Spleen (tissue), 11 donors: ENCODE measurements around the gene CIRBP. TPM values are rescaled to one million over a fixed set of nuclear protein-coding genes. Genes with fewer than 3 reads are reported as not detected.

Experiments used
- DNase-seq: peaks from one replicate; pipeline ENCODE4 v3.0.0-alpha.2; 2020
- H3K27ac ChIP-seq, 8 donors: fragments of 200-600 bp; sonication (generic) in 7 of 8; 1 replicate in 4 of 8; 2 replicates in 4 of 8; pipeline versions ENCODE4 v1.5.0 to v1.8.0; 2016 to 2021; ENCODE audit warnings: inconsistent platforms in 4 of 8, mild to moderate bottlenecking in 4 of 8, moderate library complexity in 1 of 8
- H3K27me3 ChIP-seq, 7 donors: fragments of 200-600 bp; sonication (generic) in 6 of 7; replicated peaks in 1 of 7; 1 replicate in 4 of 7; 2 replicates in 3 of 7; pipeline versions ENCODE4 v1.5.0 to v1.8.0; 2016 to 2021; ENCODE audit warnings: inconsistent platforms in 3 of 7, mild to moderate bottlenecking in 1 of 7
- H3K36me3 ChIP-seq, 6 donors: fragments of 200-600 bp; sonication (generic) in 5 of 6; 1 replicate in 4 of 6; 2 replicates in 2 of 6; pipeline versions ENCODE4 v1.5.0 to v1.8.0; 2016 to 2021; ENCODE audit warnings: inconsistent platforms in 2 of 6
- H3K4me1 ChIP-seq, 6 donors: fragments of 200-600 bp; sonication (generic) in 5 of 6; 1 replicate in 3 of 6; 2 replicates in 3 of 6; pipeline versions ENCODE4 v1.5.0 to v1.8.0; 2016 to 2021; ENCODE audit warnings: inconsistent platforms in 3 of 6
- H3K4me3 ChIP-seq, 8 donors: fragments of 200-600 bp; sonication (generic) in 7 of 8; 1 replicate in 4 of 8; 2 replicates in 4 of 8; pipeline versions ENCODE4 v1.5.0 to v1.8.0; 2016 to 2021; ENCODE audit warnings: inconsistent platforms in 4 of 8, mild to moderate bottlenecking in 4 of 8, moderate library complexity in 2 of 8
- H3K9me3 ChIP-seq, 8 donors: fragments of 200-600 bp; sonication (generic) in 7 of 8; 1 replicate in 4 of 8; 2 replicates in 4 of 8; pipeline versions ENCODE4 v1.5.0 to v1.8.0; 2016 to 2021; ENCODE audit warnings: inconsistent platforms in 4 of 8
- POLR2A ChIP-seq, 3 donors: fragments of 450-650 bp; IDR thresholded peaks; one replicate each; pipeline ENCODE4 v1.5.1; 2017; ENCODE audit warnings: antibody characterized with exemption in 3 of 3, mild to moderate bottlenecking in 1 of 3
- POLR2AphosphoS5 ChIP-seq, 3 donors: sonication (generic); formaldehyde crosslinking; IDR thresholded peaks; one replicate each; pipeline ENCODE4 v1.5.1; 2017; ENCODE audit warnings: antibody characterized with exemption in 3 of 3
- WGBS, 5 donors: extraction: QIAGEN DNeasy Blood & Tissue Kit in 3 of 5; methylation state at CpG; one replicate each; pipeline versions ENCODE4 v1.1.5 to v1.1.7; 2013 to 2018; 5-methylcytosine and 5-hydroxymethylcytosine counted together
- intact Hi-C: fragments of 100-400 bp; cut with DNase I; formaldehyde crosslinking; loops from one replicate; pipeline ENCODE4 v1.15.0; 2023; ENCODE audit warnings: low total_unique reads
- polyA plus RNA-seq, 3 donors: library from polyadenylated mRNA; stranded (reverse); fragments of 200-250 nt; gene quantifications; one replicate each; pipeline ENCODE4 v1.2.1, GENCODE V29; 2013
- total RNA-seq, 7 donors: library from RNA; depleted of rRNA in 3 of 7; stranded (reverse); fragments of >200 nt in 3 of 7; fragmentation: NEBNext Ultra II Directional in 4 of 7; extraction: Animal tissue kit (Norgen Biotek cat#: 25700) in 4 of 7; gene quantifications; one replicate each; pipeline versions ENCODE4 v1.1.0 to v1.2.1, GENCODE V29; 2016 to 2021
- TF ChIP-seq, protein P1 (sequence below), 11 experiments: fragments of 200-600 bp in 7 of 11; fragments of 450-650 bp in 4 of 11; sonication (generic) in 4 of 11; IDR thresholded peaks in 8 of 11; conservative IDR thresholded peaks in 3 of 11; 1 replicate in 7 of 11; 2 replicates in 4 of 11; pipeline versions ENCODE4 v1.4.0 to v1.8.0; 2016 to 2021; ENCODE audit warnings: antibody characterized with exemption in 11 of 11, inconsistent platforms in 4 of 11, mild to moderate bottlenecking in 1 of 11
- donor health status: healthy with polysubstance abuse.
- donor health status: DM: no; HTN: no; CAD: no; lungs with moderate emphysema.
- donor health status: DM: no; HTN: no; CAD: no.
- donor health status: Bipolar disorder and iron deficiency.
- donor health status: healthy.
- donor health status: DM: no; HTN: no; CAD: no.
- donor health status: DM: yes; HTN: yes; CAD: no.

The CIRBP gene
- total and polyA plus RNA-seq, 10 donors, result 333 to 894 (median 516) TPM

DNA sequence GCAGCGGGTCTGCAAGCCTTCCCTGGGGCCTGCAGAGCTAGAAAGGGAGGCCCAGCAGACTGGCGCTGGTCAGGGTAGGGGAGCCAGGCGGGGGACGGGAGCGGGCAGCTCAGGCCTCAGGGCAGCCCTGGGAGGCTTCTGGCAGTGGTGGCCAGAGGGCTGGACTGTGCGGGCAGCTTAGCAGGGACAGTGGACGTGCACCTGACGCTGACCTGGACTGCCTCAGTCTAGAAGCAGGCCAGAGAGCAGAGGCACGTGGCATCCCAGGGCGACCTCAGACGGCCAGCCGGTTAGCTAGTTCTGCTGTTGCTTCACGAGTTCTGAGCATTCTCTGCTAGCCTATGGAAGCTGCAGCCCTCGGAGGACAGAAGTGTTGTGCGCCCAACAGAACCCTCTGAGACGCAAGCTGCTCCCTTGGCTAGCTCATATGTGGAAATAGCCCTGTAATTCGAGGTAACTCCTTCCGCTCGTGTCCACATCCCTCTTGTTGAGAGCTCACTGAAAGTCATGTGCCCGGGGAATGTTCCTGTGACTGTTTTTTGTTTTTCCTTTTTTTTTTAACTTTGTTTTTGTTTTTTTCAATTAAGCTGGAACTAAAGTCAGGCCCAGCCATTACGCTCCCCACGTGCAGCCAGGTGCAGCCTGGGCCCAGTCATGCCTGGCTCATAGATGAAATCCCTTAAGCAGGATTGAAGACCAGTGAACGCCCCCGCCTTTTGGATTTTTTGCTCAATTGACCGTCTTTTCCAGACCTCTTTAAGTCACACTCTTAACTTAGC is 4.3 kb downstream of the CIRBP start:
- WGBS, 5 donors, result 65 to 86% (median 75%) methylated on average over 15 to 25 of the region's 25 CpGs
- intact Hi-C loops, result loop anchor here (10.0 kb wide), 1 partner anchor 131 kb away; the partner anchor contains the start of genes DAZAP1 and GAMT
- Histone ChIP-seq H3K4me1 (peaks cover 65 to 91% (median 78%) of the 10 kb centered on the region in 6 donors), H3K36me3 (peaks cover 10 to 68% (median 54%) of the 10 kb centered on the region in 6 donors), H3K9me3 (no peaks in the 10 kb centered on the region), H3K27me3 (no peaks in the 10 kb centered on the region), H3K27ac (peak overlapping the region; percentile 8 to 100 (median 100)), H3K4me3 (peak overlapping the region in 1 of 8 donors; percentile 83)
- DNase-seq, result peak; percentile 79
- peak; percentile 27 to 75 (median 60) for TF ChIP-seq POLR2AphosphoS5 (IDR thresholded peaks at IDR 0.05)
- TF ChIP-seq, protein P1, sequence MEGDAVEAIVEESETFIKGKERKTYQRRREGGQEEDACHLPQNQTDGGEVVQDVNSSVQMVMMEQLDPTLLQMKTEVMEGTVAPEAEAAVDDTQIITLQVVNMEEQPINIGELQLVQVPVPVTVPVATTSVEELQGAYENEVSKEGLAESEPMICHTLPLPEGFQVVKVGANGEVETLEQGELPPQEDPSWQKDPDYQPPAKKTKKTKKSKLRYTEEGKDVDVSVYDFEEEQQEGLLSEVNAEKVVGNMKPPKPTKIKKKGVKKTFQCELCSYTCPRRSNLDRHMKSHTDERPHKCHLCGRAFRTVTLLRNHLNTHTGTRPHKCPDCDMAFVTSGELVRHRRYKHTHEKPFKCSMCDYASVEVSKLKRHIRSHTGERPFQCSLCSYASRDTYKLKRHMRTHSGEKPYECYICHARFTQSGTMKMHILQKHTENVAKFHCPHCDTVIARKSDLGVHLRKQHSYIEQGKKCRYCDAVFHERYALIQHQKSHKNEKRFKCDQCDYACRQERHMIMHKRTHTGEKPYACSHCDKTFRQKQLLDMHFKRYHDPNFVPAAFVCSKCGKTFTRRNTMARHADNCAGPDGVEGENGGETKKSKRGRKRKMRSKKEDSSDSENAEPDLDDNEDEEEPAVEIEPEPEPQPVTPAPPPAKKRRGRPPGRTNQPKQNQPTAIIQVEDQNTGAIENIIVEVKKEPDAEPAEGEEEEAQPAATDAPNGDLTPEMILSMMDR (IDR thresholded peaks at IDR 0.05 in 8 of 11, conservative IDR thresholded peaks at IDR 0.05 in 3 of 11), result no peak

DNA sequence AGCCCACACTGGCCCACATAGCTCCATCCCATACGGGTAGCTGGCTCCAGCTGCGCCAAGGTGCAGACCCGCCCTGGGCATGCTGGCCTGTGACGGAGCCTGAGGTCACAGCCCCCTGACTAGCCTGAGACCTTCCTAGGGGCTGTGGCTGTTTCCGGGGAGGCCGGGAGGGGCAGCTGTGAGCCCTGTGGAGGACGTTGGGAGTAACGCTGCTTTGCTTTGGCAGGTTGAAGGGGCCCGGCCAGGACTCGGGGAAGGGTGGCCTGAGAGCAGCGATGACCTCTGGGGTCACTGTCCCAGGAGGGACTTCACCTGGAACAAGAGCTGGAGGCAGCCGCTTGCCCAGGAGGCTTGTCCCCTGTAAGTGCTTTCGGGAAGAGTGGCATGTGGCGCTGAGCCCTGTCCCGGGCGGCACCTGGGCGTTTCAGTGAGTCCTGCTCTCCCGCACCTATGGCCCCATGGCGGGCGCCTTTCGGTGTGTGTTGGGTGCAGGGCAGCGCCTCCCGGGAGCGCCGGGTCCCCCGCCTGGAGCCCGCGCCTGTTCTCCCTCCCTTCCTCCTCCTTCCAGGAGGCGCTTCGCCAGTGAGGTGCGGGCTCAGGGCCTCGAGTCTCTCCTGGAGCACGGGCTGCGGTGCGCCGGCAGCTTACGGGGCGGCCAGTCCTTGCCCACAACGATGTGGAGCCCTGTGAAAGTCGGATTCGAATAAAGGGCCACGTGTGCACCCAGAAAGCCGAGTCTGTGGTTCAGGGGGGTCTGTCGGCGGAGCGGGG is 5.1 kb downstream of the CIRBP start:
- Histone ChIP-seq H3K4me1 (peaks cover 61 to 92% (median 74%) of the 10 kb centered on the region in 6 donors), H3K27me3 (no peaks in the 10 kb centered on the region), H3K4me3 (peak overlapping the region in 7 of 8 donors; percentile 56 to 83 (median 66)), H3K9me3 (no peaks in the 10 kb centered on the region), H3K36me3 (peaks cover 10 to 76% (median 62%) of the 10 kb centered on the region in 6 donors), H3K27ac (peak overlapping the region; percentile 92 to 100 (median 100))
- 84 to 89% (median 87%) methylated on average over 45 to 46 of the region's 46 CpGs for WGBS, 5 donors
- no peak for TF ChIP-seq POLR2A (IDR thresholded peaks at IDR 0.05)
- TF ChIP-seq POLR2AphosphoS5 (IDR thresholded peaks at IDR 0.05), result peak in 1 of 3 donors; percentile 0
- DNase-seq, result peak; percentile 90
- intact Hi-C loops, result loop anchor here (10.0 kb wide), 1 partner anchor 131 kb away; the partner anchor contains the start of genes DAZAP1 and GAMT

DNA sequence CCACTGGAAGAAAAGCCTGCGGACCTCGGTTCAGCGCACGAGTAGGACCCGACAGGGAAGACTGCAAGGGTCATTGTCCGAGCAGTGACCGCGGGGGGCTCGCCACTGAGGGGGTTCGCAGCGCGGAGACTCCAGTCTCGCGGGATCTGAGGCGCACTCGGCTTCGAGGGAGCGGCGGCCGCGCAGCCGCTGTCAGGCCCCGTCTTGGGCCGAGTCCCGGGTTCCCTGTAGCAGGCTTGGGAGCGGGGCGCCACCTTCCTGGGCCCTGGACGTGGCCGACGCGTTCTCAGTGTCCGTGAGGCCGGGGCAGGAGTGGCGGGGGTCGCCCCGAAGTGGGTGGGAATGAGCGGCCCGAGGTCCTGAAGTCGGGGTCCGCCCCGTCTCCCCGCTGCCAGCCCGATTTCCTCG is 5.7 kb downstream of the CIRBP start:
- H3K27ac ChIP-seq, result peak overlapping the region; percentile 92 to 100 (median 100)
- no peaks in the 10 kb centered on the region for H3K9me3 ChIP-seq
- WGBS, 5 donors, result 43 to 70% (median 47%) methylated on average over 19 to 44 of the region's 44 CpGs
- DNase-seq, result no peak
- peak overlapping the region; percentile 42 to 83 (median 66) for H3K4me3 ChIP-seq
- H3K36me3 ChIP-seq, result peaks cover 10 to 82% (median 65%) of the 10 kb centered on the region in 6 donors
- H3K27me3 ChIP-seq, result no peaks in the 10 kb centered on the region
- peaks cover 64 to 93% (median 77%) of the 10 kb centered on the region in 6 donors for H3K4me1 ChIP-seq
- intact Hi-C loops, result loop anchor here (10.0 kb wide), 1 partner anchor 130 kb away; the partner anchor contains the start of genes DAZAP1 and GAMT
- TF ChIP-seq POLR2AphosphoS5 (IDR thresholded peaks at IDR 0.05), result peak in 1 of 3 donors; percentile 6
- TF ChIP-seq, protein P1 (IDR thresholded peaks at IDR 0.05 in 8 of 11, conservative IDR thresholded peaks at IDR 0.05 in 3 of 11), result no peak

DNA sequence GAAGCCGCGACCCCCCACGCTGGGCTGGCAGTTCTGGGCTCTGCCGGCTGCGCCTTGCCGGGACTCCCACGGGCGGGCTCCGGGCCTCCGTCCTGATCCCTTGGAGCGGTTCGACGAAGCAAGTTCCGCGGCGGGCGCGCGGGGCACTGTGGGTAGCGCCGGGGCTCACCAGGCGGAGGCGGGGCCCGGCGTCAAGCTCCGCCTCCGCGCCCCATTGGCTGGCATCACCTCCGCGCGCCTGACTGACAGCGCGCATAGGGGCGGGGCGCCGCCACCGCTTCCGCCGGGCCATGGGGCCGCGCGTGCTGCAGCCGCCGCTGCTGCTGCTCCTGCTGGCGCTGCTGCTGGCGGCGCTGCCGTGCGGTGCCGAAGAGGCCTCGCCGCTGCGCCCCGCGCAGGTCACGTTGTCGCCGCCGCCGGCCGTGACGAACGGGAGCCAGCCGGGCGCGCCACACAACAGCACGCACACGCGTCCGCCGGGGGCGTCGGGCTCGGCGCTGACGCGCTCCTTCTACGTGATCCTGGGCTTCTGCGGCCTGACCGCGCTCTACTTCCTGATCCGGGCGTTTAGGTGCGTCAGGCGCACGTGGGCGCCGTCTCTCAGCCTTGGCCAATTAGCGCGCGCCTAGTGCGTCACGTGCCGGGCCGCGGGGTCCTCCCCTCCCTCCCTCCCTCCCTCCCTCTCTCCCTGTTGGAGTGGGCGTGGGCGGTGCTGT is 6.3 kb downstream of the CIRBP start, which contains the start of gene FAM174C:
Gene FAM174C, plus strand, starts transcription at position 271 of the 716 bp plus-strand sequence. Its CDS starts 20 bp downstream, at position 291.
- WGBS, 5 donors, result 0 to 3% (median 0%) methylated on average over 14 to 98 of the region's 98 CpGs
- peak within 1 kb of the TSS; percentile 42 to 83 (median 66) for H3K4me3 ChIP-seq
- intact Hi-C loops, result loop anchor here (10.0 kb wide), 1 partner anchor 129 kb away; the partner anchor contains the start of genes DAZAP1 and GAMT

More for the DNA sequence above, 6.3 kb downstream of the CIRBP start, which contains the start of gene FAM174C:
- H3K9me3 ChIP-seq, result no peaks in the 10 kb centered on the region
- no peaks in the 10 kb centered on the region for H3K27me3 ChIP-seq
- H3K4me1 ChIP-seq, result peaks cover 63 to 93% (median 75%) of the 10 kb centered on the region in 6 donors
- TF ChIP-seq, protein P1 (IDR thresholded peaks at IDR 0.05 in 8 of 11, conservative IDR thresholded peaks at IDR 0.05 in 3 of 11), result peak in 2 of 11 experiments; percentile 10 to 27
- TF ChIP-seq POLR2A (IDR thresholded peaks at IDR 0.05) (peak in 2 of 3 donors; percentile 75 to 79), POLR2AphosphoS5 (IDR thresholded peaks at IDR 0.05) (peak; percentile 90 to 91 (median 91))
- peak; percentile 98 for DNase-seq
- H3K36me3 ChIP-seq, result peaks cover 10 to 84% (median 68%) of the 10 kb centered on the region in 6 donors
- peak within 1 kb of the TSS; percentile 92 to 100 (median 100) for H3K27ac ChIP-seq
